HG02852 (cell line): Measurements from ENCODE around the gene EPB41.
"Not testable (repeated sequence)": the region's sequence is repeated elsewhere in the genome, so short reads cannot be mapped to it uniquely, and the experiment has no call there.

Experiments used
- ATAC-seq: cut with Tn5 transposase; IDR thresholded peaks from one replicate; pipeline ENCODE4 v1.9.1; 2021; ENCODE audit warnings: mild to moderate bottlenecking, moderate library complexity; ENCODE audit not compliant: unreplicated experiment

Gene EPB41

GRCh38 chr1:29094433-29094832 lies 180.1 kb downstream of the EPB41 start:
- ATAC-seq = no peak

- ATAC-seq = no peak
Measured at GRCh38 chr1:29094954-29095353, 180.6 kb downstream of the EPB41 start.

DNA sequence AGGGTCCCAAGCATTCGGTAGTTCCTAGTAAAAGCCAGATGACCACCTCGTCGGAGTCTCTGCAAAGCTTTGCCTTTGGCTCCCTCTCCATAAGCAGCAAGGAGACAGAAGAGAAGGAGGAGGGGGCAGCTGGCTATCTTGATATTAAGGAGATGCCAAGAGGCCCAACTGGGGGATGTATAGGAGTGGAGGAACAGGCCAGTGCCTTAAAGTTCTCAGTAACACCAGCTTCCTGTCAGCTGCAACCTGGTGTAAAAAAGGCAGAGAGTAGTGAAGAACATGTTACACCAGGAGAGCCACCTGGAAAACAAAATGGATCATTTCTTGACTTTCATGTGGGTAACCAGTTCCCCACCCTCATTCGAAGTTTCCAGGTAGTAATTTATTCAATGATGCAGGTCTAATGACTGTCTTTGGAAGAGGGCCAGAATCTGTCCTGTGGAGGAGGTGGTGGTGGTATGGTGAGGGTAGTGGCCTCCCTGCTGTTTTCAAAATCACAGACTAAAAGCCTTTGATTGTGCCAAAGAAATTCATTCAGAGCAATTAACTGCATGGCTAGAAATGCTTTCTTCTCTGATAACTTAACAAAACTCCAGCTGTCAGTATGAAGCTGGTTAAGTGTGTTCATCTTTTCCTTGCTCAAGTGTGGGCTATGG lies 182.0 kb downstream of the EPB41 start:
- no peak for ATAC-seq

GRCh38 chr1:29099286-29099685 lies 184.9 kb downstream of the EPB41 start:
- ATAC-seq = no peak

- no peak for ATAC-seq
Measured at GRCh38 chr1:29100487-29100886, 186.1 kb downstream of the EPB41 start.

DNA sequence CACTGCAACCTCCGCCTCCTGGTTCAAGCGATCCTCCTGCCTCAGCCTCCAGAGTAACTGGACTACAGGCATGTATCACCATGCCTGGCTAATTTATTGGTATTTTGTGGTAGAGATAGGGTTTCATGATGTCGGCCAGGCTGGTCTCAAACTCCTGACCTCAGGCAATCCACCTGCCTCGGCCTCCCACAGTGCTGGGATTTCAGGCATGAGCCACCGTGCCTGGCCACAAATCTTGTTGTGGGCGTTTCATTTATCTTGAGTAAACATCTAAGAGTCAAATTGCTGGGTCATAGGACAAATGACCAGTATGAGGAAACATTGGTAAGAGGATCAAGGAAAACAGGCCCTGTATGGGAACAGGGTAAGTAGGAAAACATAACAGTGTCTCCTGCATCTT lies 191.5 kb downstream of the EPB41 start:
- no peak for ATAC-seq

DNA sequence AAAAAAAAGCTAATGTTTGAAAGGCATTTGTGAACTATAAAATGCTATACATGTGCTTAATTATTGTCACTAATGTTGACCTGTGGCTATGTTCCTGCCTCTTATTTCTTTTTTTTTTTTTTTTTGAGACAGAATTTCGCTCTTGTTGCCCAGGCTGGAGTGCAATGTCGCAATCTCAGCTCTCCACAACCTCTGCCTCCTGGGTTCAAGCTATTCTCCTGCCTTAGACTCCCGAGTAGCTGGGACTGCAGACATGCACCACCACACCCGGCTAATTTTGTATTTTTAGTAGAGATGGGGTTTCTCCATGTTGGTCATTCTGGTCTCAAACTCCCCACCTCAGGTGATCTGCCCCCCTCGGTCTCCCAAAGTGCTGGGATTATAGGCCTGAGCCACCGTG lies 193.7 kb downstream of the EPB41 start:
- ATAC-seq = not testable (repeated sequence)

- no peak for ATAC-seq
Measured at GRCh38 chr1:29112705-29113412, 198.5 kb downstream of the EPB41 start.

DNA sequence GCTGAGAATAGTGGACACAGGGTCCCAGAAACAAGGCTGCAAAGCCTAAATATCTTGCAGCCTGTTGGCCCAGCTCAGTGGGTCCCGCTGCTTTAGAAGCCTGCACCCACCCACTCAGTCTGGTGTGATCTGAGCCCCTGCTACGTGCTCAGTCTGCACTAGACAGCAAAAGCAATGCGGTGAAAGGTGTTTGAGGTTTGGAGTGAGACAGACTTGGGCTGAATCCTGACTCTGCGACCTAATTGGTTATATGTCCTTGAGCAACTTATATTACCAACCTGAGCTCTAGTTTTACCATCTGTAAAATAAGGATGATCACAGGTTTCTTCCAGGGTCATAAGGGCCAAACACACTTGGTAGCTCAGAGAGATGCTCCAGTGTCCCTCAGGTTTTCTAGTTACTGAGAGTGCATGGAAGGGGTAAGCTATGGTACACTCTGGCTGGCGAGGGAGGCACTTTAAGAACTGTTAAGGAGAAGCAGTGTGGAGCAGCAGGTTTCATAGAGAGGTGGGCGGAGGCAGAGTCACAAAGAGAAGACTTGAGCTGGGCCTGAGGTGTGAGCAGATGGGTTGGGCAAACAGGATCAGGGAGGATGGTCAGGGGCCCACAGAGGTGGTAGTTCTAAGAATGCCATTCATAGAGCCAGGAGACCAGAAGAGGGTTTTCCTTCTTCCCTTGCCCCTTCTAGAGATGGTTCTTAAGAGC lies 199.2 kb downstream of the EPB41 start:
- no peak for ATAC-seq

- no peak for ATAC-seq
Measured at GRCh38 chr1:29114654-29115053, 200.3 kb downstream of the EPB41 start.

DNA sequence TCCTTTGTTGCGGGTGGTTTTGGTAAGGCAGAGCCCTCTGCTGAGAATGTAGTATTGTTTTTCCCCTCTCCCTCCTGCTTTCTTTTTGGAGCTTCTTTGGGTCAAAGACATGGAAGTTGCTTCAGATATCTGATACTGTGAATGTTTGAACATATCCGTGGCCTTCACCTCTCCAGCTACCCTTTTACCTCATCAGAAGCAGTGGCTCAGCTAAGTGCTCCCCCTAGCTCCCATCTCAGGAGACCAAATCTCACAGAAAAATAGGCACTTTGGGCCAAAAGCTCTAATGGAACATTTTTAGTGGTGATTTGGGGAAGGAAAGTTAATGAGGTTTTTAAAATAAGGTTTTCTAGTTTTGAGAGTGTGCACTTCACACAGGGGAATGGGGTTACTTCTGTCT lies 203.0 kb downstream of the EPB41 start:
- ATAC-seq = no peak

DNA sequence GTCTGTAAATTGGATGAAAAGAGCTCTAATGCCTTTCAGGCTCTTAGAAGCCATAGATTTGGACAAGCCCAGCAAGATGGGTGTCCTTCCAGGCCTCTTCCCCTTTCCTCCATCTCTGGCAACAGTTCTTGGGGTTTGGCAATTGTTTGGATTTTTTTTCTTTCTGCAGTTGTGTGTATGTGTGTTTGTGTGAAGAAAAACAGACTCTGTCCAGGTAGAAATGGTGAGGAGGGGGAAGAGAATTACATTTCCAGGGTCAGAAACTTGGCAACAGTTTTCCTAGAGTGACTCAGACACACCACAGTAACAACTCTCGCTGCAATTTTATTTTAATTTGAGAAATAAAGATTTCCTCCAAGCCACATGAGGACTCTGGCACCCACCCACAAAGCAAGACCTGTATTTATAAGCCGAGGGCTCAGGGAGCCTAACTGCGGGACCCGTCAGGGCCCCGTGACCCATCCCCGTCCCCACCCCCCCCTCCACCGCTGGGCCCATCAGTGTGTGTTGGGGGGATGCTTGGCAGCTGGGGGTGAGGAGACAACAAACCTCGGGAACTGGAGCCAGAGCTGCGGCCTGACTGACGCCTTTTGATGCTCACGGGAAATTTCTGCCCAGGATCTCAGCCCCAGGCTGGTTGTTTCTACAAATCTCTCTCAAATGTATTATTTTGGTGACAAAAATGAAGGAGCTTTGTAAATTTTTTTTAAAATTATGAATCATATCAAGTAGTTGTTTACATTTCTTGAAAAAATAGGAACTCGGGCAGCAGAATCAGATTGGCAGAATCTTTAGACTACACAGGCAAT lies 205.0 kb downstream of the EPB41 start:
- ATAC-seq = no peak

DNA sequence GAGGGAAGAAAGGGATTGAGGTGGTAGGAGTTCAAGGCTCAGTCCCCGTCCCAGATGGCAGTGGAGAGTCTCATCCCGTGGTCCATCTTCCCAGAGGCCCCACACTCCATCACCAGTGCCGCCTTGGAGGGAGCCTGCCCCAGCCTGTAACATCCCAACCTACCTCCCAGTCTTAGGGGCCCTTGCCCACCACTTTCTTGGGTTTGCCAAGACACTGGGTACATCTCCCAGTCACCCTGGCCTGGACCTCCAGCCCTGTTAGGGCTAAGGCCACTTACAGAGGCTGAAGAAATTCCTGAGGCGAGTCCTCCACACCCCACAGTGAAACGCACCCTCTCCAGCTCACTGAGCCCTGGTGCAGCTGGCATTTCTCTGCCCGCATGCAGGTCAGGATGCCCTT lies 206.0 kb downstream of the EPB41 start:
- no peak for ATAC-seq

GRCh38 chr1:29120947-29121485 lies 206.6 kb downstream of the EPB41 start:
- ATAC-seq = no peak

GRCh38 chr1:29121516-29121935 lies 207.2 kb downstream of the EPB41 start:
- ATAC-seq = no peak

DNA sequence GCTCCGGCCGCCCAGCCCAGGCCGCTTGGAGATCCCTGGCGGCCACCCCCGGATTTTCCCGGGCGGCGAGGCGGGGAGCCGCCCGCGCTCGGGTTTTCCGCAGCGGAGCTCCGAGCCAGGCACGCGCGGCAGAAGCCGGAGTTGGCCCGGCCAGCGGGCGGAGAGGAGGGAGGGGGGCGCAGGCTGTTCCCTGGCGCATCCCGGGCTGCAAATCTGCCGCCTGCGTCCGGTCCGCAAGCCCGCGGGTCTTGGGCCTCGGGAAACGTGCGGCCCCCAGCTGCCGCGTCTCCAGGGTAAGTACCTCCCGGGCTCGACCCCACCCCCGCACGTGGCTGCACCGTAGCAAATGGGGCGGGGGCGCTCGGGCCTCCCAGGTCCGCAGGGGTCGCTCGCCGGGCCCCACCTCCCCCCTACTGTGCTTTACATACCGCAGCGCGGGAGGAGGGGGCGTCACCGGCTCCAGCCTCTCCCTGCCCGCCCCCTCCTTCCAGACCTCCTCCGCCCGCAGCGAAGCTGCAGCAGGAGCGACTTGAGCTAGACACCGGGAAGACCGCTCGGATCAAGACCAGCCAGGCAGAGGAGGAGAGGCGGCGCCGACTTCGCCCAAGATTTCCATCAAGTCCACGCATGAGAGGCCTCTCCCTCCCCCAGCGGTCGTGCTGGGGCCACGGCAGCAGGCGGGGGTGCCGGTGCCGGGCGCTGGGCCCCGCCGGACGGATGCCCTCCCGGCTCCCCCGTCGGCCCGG lies 207.7 kb downstream of the EPB41 start:
- ATAC-seq = no peak

GRCh38 chr1:29122682-29123052 lies 208.3 kb downstream of the EPB41 start:
- ATAC-seq = no peak

GRCh38 chr1:29123053-29123886 lies 208.9 kb downstream of the EPB41 start:
- ATAC-seq = no peak

DNA sequence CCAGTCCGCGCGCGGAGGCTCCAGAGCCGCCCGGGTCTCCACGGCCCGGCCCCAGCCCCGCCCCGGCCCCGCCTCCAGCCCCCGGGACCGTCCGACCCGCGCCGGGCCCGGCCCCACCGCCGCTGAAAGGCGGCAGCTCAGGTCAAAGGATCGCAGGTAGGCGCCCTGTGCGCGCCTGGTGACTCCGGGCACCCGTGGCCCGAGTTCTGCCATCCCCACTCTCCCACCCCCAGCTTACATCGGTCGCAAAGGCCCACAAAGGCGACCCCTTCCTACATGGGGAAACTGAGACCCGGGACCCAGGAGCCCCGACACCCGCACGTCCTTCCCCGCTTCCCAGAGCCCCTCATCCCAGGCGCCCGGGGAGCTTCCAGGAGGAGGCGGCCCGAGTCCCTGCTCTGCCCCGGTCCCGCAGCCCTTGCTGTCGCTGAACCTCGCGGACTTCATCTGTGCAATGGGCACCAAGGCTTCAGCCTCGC lies 209.6 kb downstream of the EPB41 start, which contains the start of gene TMEM200B:
Gene TMEM200B, minus strand, starts transcription at position 17 of the 479 bp plus-strand sequence. CDS start 2,075 bp downstream, outside the sequence.
- no peak for ATAC-seq
